NCI-H146 (cell line): Measurements from ENCODE around the gene GPRC5C.
"Not testable (repeated sequence)": the region's sequence is repeated elsewhere in the genome, so short reads cannot be mapped to it uniquely, and the experiment has no call there.

Experiments used
- DNase-seq: peaks from one replicate; lab custom pipeline; 2025; lab: John Stamatoyannopoulos, UW

Gene GPRC5C

GRCh38 chr17:74474043-74474792 lies 42.3 kb downstream of the GPRC5C start:
- no peak for DNase-seq

GRCh38 chr17:74475189-74475588 lies 43.3 kb downstream of the GPRC5C start:
- DNase-seq = no peak

GRCh38 chr17:74477411-74477810 lies 45.5 kb downstream of the GPRC5C start:
- no peak for DNase-seq

GRCh38 chr17:74478420-74479100 lies 46.7 kb downstream of the GPRC5C start:
- DNase-seq = no peak

GRCh38 chr17:74480290-74480689 lies 48.4 kb downstream of the GPRC5C start:
- no peak for DNase-seq

GRCh38 chr17:74481621-74482020 lies 49.7 kb downstream of the GPRC5C start:
- DNase-seq = no peak

GRCh38 chr17:74484066-74484465 lies 52.2 kb downstream of the GPRC5C start:
- DNase-seq = no peak

GRCh38 chr17:74485022-74485743 lies 53.3 kb downstream of the GPRC5C start:
- DNase-seq = no peak

GRCh38 chr17:74485841-74486240 lies 54.0 kb downstream of the GPRC5C start:
- DNase-seq = no peak

GRCh38 chr17:74488276-74488675 lies 56.4 kb downstream of the GPRC5C start:
- not testable (repeated sequence) for DNase-seq

GRCh38 chr17:74490716-74491115 lies 58.8 kb downstream of the GPRC5C start:
- no peak for DNase-seq

GRCh38 chr17:74491626-74492025 lies 59.7 kb downstream of the GPRC5C start:
- DNase-seq = no peak

GRCh38 chr17:74493331-74493833 lies 61.5 kb downstream of the GPRC5C start:
- DNase-seq = peak; percentile 24
